ENCODE measurements around the gene PRR5.

PRR5 gene

DNA sequence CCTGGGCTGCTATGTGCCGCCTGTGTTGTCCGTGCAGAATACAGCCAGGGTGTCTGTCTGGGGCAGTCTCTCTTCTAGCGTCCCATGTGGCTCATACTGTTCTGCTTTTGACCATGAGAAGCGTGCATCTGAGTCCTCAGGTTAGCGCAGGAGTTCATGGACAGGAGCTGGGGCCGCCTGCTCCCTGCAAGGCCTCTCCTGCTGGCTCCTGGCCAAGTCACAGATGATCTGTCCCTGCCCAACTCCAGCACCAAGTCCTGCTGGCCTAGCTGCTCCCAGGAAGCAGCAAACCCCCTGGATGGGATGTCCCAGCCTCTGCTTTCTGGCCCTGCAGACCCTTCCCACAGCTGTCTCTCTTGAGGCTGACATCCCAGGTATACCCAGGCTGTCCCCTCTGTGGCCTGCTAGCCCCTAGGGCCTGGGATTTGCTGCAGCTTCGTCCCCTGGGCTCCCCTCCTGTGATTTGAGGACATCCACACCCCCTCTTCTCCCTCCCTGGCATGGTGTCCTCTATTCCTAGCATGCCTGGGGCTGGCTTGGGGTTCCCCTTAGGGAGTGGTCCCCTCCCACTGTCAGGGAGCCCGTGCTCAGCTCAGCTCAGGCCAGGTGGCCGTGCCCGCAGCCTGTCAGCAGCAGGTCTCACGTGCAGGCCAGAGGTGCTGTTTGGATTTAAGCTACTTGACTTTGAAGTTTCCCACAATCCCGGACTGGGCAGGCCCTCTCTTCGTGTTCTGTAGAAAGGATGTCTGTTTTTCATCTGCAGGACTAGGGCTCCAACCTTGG is 17.8 kb downstream of the PRR5 start:
- DNase-seq, result no peak

DNA sequence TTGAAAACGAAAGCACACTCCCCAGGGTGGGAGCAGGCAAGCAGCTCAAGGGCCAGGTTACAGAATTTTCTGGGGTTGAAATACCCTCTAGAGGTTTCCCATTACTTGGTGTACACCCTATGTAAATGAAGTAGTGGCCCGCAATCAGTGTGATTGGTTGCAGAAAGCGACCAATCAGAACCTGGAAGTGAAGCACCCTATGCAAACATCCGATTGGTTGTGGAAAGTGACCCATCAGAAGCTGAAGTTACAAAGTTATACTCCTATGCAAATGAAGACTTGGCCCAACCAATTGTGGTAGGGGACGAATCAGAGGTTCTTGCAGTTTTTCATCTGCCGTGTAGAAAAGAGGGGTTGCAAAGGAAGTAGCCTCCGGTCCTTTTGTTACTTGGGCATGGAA is 19.2 kb downstream of the PRR5 start:
- DNase-seq, result no peak

DNA sequence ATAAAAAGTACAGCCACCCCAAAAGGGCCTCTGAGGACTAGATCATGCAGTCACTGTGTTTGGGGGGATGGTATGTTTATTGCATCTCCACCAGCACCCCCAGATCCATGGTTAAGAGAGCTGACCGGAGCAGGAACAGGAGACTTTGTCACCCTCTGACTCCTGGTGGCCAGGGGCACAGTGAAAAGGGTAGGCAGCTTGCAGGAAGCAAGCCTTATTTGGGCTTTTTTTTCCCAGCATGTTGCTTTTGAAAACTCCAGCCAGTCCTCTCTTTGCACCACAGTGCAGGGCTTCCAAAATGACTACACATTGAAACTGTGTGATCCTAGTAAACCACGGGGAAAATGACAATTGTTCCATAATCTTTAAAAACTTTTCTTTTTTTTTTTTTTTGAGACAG is 20.6 kb downstream of the PRR5 start:
- DNase-seq, result no peak

DNA sequence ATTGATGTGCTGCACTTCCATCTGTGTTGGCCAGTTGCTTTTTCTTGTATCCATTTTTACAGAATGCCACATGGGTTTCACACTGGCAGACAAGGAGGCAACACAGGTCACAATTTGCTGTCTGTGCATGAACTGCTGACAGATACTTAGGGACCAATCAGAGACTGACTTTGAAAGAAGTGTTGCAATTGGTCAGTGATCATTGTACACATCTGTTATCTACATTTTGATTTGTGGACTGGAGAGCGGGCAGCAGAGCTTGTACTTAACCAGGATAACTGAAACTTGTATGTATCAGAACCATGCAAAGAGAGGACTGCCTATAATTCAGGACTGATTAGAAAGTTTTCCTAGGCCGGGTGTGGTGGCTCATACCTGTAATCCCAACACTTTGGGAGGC is 21.8 kb downstream of the PRR5 start:
- DNase-seq, result no peak

DNA sequence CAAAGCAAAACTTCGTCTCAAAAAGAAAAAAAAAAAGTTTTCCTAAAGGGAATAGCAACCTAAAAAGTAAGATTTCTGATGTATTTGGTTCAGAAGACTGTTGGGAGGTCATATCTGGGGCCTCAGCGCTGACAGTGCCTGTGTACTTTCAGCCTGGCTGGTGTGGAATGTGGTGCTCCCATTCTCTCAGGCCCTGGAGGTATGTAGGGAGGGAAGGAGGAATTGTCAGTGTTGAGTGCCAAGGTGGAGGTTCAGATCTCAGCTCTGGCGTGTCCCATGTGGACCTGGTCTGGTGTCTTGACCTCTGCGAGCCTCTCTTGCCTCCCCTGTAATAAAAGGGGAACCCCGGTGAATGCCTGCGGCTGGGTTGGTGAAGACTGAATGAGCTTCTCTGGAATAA is 22.4 kb downstream of the PRR5 start:
- DNase-seq, result no peak

DNA sequence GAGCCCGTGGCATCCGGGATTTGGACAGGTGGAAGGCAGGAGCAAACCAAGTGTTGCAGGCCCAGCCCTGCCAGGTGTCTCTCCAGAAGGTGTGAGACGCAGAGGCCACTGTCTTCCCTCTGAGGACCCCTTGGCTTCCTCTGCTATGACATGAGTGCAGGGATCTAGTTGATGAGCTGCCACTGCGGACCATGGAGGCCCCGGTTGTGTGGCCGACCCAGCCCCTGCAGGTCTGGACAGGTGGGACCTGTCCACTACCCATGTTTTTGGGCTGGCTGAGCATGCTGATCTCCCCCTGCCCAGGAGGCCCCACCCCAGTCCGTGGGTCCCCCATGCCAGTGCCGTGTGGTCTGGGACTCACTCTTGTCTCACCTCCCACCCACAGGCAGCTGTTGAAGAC is 22.9 kb downstream of the PRR5 start:
- no peak for DNase-seq

DNA sequence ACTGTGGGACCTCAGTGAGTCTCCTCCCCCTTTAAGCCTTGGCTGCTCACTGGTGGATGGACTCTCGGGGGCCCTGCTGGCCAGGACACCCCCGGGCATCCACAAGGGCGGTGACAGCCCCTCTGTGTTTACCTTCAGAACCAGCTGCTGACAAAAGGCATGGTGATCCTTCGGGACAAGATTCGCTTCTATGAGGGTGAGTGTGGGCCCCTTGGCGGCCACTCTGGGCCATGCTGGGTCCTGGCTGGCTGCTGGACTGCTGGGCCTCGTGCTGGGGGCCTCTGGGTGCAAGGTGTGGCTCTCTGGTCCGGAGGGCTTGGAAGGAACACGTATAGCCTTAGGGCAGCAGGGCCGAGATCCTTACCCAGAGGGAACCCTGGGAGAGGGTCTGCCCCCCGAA is 24.4 kb downstream of the PRR5 start:
- DNase-seq, result no peak

DNA sequence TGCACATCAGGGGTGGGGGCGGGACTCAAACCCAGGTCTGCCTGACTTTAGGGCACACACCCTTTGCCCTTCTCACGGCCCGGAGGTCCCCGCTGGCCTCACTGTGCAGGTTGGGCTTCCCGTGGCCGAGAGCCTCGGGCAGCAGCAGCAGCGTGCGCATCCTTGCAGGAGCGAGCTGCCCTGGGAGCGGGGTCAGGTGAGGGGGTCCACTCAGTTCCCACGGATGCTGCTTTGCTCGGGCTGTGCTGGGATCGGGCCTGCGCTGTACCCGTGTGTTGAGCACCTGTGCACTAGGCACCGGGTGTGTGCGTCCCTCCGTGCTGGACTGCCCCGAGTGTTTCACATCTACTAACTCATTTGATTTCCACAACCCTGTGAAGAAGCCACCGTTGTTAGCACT is 25.1 kb downstream of the PRR5 start:
- DNase-seq, result no peak

DNA sequence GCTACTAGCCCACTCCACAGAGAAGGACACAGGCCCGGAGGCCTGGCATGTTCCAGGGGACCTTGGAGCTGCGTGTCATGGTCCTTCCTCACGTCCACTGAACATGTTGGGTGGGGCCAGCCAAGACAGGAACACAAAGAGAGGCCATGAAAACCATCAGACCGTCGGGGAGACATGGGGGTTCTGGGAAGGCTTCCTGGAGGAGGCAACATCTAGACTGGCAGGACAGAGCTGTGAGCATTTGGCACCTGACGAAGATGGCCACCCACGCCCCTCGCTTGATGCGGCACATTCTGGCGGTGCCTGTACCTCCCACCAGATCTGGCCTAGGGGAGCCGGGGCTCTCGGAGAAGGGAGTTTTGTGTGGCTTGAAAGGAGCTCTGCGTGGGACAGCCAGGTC is 25.7 kb downstream of the PRR5 start:
- no peak for DNase-seq

DNA sequence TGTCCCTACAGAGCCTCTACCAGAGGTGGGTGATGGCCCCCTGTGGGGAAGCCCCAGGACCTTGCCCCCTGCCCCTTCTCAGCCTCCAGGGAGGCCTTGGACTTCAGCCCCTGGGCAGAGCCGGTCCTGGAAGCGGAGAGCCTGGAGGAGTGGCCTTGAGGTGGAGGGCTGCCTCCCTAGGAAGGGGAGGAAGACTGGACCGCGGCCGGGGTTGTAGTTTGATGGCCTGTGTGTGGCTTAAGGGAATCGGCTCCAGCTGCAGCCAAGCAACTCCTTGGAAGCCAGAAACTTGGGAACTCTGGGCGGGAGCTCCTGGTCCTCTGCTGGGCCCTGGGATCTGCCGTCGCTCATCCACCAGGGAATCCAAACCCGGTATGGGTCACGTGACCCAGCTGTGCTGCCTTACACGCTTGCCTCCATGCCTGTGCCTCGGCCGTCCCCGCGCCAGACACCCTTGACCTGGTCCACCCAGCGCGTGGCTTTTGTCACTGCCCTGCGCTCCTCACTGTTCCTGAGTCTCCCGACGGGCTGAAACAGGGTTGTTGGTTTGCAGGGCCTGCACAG is 26.8 kb downstream of the PRR5 start:
- peak; percentile 79 for DNase-seq

DNA sequence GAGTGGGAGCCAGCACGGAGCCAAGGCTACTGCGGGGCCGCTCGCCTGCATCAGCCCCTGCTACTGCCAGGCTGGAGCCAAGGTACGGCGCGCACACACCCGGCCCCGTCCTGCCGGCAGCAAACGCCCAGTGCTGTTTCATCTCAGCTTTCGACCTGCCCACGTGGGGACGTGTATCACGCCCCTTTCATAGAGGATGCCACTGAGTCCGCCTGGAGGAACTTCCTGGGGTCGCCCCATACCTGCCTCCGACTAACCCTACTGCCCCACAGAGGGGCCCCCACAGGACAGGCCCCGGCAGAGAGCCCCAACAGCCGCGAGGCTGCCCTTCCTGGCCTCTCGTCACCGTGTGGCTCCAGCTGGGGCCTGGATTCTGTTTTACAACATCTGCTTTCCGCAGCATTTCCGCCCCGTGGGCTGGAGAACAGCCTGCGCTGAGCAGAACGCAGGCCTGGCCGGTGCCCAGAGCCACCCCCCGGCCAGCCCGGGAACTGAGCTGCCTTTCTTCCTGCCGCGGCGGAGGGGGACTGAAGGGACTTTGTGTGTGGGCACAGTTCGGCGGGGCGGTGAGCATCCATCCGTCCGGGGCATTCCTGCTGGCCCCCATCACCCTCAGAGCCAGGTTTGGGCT is 27.5 kb downstream of the PRR5 start:
- peak; percentile 91 for DNase-seq

DNA sequence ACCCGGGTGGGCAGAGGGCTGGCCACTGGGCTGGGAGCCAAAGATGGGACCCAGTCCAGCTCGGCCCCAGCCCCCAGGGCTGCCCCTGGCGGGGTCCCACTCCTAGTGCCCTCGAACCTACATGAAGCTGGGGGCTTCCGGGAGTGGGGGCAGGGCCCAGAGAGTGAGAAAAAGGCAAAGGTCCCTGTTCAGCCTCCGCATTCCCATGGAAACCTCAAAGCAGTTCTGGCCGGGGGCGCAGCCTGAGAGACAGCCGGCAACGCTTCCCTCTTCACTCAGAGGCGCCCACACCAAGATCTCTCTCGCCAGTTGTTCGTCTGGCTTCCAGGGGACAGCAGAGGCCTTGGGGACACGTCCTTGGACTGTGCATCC is 28.0 kb downstream of the PRR5 start:
- DNase-seq, result peak; percentile 64

DNA sequence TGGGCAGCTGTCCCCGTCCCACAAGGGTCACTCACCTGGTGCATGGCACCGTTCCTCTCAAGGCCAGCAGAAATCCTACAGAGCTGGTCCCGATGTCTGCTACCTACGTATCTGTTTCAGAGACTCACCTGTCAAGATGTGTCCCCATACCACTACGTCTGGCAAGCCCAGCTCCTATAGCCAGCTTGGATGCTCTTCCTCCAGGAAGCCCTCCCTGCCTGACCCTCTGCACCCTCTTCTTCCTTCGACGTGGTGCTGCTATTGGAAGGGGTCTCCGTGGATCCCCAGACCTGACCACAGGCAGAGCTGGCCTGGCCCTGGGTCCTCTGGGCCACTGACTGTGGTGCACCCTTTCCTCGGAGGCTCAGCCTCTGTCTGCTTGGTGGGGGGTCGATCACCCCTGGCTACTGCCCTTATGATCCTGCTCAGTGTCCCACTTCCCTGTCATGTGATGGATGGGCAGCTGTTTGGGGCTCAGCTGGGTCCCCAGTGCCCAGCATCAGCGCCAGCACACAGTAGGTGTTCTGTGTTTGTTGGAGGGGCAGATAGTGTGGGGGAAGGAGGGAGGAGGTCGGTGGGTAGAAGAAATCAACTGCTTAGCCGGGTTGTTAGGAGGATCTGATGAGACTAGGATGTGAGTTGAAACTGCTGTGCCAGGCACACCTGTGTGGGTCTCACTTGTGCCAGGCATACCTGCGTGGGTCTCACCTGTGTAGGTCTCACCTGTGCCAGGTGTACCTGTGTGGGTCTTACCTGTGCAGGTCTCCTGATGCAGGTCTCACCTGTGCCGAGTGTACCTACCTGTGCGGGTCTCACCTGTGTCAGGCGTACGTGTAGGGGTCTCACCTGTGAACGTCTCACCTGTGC is 28.7 kb downstream of the PRR5 start:
- DNase-seq, result no peak

DNA sequence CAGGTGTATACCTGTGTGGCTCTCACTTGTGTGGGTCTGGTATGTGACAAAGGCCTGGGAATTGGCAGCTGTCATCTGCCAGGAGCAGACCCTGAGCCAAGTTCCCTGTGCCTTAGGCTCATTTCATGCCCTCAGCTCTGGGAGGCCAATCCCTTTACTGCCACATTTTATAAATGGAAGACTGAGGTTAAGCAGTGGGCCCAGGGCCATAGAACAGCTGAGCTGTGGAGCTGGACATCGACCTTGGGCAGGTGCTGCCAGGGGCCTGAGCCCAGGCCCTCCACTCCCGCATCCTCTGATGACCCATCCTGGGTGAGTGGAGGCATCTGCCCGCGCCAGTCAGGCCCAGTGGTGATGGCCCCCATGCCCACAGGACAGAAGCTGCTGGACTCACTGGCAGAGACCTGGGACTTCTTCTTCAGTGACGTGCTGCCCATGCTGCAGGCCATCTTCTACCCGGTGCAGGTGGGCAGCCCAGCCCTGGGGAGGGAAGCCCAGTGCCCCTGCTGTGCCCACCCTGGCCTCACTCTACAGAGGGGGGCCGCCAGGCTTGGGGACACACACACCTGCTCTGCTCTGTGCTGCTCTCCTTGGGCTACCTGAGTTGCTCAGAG is 29.5 kb downstream of the PRR5 start:
- no peak for DNase-seq

DNA sequence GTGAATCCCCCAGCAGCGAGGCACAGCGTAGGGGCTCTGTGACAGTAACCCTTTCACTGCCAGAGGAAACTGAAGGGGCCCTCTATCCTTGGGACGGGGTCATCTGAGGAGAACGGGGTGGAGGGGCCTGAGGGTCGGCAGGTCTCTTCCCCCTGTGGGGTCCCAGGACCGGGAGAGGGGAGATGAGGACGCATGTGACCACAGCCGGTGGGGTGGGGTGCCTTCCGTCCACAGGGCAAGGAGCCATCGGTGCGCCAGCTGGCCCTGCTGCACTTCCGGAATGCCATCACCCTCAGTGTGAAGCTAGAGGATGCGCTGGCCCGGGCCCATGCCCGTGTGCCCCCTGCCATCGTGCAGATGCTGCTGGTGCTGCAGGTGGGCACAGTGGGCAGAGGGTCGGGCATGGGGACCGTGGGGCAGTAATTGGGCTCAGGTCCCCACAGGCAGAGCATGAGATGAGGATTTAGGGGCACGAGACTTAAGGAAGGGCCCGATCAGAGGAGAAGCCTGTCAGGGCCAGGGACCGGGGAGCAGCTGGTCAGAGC is 30.1 kb downstream of the PRR5 start:
- DNase-seq, result no peak

DNA sequence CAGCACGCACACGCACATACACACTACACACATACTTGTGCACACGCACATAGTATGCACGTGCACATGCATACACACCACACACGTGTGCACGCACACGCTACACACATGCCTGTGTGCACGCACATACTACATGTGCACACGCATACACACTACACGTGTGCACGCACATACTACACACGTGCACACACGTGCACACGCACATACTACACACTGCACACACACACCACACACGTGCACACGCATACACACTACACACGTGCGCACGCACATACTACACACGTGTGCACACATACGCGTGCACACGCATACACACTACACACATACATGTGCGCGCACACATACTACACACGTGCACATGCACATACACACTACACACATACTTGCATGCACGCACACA is 30.7 kb downstream of the PRR5 start:
- DNase-seq, result no peak

DNA sequence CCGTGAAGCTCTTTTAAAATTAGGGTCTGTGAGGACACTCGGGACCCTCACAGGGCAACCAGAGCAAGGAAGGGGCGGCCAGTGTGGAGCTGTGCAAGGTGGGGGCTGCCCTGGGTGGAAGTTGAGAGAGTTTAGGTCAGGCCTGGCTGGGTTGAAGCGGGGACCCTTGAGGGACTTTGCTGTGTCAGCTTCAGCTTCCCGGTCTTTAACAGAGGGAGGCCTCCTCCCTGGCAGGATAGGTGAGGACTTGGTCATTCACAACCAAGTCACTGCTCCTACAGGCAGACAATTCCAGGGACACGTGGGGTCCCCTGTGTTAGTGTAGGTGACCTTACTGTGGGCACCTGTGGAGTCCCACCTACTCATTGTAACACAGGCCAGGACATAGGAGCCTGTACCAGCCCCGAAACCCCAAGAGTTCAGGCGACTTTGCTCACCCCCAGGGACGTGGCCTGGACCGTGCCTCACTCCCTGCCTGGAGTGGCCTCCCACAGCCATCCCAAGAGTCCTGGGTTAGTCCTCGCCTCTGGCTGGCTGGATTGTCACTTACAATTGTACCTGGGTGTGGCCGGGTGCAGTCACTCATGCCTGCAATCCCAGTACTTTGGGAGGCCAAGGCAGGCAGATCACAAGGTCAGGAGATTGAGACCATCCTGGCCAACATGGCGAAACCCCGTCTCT is 31.6 kb downstream of the PRR5 start:
- DNase-seq, result no peak

DNA sequence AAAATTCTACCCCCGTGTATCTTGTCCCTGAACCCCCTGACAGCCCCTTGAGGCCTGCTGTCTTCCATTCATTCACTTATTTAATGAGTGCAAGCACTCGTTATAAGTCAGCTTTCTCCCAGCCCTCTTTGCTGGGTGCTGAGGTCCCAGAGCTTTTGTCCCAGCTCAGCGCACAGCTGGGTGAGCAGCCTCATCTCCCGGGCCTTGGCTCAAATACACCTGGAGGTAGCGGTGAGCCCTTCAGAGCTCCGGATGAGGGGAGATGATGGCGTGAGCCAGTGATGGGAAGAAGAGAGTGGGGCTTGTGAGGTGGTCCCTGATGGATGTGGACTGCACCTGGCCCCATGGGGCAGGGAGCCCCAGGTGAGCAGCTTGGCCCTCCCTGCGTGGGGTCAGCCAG is 32.3 kb downstream of the PRR5 start:
- DNase-seq, result no peak

DNA sequence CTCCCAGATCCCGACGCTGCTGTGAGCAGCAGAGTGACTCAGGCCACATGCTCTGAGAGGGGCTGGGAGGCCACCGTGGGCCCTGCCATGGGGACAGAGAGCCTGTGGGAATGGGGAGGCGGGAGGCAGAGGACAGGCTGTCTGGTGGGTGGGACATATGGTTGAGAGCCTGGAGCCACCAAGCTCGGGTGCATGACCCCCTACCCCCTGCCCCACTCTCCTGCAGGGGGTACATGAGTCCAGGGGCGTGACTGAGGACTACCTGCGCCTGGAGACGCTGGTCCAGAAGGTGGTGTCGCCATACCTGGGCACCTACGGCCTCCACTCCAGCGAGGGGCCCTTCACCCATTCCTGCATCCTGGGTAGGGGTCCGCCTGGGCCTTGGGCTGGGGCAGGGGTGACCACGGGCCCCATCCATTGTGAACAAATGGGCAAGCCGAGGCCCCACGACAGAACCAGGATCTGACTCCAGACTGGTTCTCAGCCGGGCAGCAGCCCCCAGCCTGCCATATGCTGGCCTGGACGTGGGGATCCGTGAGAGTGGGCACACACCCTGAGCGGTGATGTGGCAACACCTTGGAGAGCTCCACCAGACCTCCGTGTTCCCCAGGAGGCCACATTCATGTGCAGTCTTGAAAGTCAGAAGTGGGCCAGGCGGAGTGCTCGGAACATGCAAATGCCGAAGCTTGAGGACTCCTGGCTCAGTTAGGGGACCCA is 33.0 kb downstream of the PRR5 start:
- no peak for DNase-seq

DNA sequence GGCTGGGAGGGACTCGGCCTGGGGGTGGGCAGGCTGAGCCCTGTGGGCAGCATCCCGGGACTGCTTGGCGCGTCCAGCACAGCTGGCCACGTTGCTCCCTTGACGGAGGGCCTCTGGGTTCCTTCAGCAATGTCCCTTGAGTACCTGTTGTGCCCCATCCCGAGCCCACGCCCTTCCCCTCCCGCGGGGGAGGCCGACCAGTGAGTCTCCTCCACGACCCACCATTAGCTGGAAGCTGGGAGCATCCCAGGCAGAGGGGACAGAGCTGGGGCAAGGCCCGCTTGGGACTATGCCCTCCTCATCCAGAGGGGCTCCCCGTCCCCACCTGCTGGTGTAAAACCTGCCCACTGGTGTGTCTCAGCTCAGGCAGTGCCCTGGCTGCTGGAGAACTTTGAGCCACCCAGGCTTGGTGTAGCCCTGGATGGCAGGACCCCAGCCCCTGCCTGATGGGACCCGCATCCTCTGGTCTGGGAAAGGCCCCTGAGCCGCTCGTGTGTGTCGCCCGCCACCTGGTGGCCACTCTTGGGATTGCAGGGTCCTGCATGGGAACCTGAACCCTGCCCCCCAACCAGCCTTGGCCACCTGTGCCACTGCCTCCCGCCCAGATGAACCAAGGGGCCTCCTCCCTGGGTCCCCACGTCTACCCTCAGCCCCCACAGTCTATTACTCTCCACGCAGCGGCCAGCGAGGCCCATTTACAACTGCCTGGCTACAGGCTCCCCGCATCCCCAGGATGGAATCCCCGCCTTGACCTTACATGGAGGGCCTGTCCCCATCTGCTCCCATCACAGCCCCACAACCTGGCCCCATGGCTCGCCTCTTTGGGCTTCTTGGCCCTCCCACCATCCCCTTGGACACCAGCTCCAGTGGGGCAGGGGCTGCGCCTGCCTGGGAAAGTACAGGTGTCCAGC is 33.8 kb downstream of the PRR5 start:
- DNase-seq, result peak; percentile 90

Measured in right forelimb (tissue), 1 donor.